ENCODE results near the gene RAX2.
A peak's percentile ranks its signal among the peaks of the same experiment; 100 is the strongest.
"Not testable (repeated sequence)": the region's sequence is repeated elsewhere in the genome, so short reads cannot be mapped to it uniquely, and the experiment has no call there.

The RAX2 gene

DNA sequence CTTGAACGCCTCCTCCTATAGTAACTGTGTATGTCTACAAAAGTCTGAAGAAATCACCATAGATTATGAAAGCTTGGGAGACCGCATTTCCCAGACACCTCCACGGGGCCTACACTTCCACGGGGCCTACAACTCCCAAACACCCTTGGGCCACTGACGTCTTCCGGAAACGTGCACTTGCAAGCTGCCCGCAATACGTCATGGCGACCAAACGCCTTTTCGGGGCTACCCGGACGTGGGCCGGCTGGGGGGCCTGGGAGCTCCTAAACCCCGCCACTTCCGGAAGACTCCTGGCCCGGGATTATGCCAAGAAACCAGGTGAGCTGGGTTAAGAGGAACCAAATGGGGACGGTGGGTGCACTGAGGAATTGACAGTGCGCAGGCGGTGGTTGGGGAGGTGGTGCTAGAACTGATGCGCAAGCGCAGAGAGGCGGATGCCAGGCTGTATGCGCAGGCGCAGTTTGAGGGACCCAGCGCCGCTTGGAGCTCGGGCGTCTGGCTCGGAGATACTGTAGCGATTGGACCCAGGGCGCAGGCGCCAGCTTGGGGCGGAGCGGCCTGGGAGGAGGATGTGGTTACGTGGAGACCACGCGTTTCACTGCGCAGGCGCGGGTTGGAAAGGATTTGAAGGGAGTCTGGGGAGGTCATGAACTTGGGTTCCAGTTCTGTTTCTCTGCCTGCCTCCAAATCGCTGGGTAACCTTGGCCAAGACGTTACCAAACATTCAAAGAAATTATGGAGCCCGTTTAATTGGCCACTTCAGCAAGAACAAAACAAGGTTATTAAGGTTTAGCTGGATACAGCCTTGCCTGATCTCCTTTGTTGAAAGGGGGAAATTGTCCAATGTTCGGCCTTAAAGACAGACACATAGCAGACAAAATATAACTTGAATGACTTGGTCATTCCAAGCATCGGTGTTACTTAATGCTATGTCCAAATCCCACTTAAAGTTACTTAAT lies 9.2 kb downstream of the RAX2 start, which contains the start of gene MRPL54:
Gene MRPL54 (plus strand): TSS at position 182 of the 959 bp plus-strand sequence. CDS start 19 bp downstream, at position 201.
- intact Hi-C loops (cut with DNase I) = no loop called here
- peak; percentile 97 to 100 (median 99) for DNase-seq

DNA sequence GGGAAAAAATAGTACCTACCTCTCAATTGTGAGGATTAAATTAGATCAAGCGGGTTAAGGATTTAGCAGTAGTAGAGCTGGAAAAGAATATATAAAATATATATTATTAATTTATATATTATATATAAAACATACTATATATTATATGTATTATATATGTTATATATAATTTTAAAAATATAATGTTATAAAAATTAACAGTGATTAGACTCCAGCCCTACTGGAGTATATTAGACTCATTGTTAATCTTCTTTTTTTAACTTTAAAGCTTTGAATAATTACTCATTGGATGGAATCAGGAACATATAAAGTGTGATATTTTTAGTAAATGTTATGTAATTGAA lies 9.9 kb downstream of the RAX2 start:
- DNase-seq = no peak
- intact Hi-C loops (cut with DNase I) = no loop called here

DNA sequence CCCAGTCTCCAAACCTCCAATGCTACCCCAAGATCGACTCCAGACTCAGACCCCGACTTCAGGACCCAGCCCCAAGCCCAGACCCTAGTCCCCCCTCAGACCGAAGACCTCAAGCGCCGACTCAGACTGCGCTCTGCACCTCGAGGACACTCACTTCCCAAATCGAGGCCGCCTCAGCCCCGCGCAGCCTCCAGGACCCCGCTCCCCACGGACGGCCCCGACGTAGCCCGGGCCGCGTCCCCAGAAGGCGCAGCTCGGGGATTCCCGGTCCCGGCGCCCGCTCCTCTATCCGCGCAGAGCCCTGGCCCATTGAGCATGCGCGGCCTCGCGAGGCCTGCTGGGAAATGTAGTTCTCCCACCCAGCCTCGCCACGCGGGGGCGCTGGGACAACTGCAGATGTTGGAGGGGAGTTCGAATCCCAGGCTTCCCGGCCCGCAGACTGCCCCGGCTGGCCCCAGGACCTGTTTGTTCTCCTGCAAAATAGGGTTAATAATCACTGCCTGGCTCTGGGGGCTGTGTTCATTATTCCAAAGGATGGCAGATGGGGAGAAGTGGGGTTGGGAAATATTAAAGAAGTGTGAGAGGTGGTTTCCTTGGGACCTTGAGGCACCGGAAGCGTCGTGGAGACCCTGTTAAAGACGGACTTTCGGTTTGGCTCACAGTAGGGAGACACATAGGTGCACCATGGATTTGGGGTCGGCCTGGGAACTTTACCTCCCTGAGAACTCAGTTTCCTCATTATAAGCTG lies 10.5 kb downstream of the RAX2 start, which contains the start of gene APBA3:
Gene APBA3 (minus strand): TSS at position 311 of the 748 bp plus-strand sequence. CDS start 1,428 bp downstream, outside the sequence.
- intact Hi-C loops (cut with DNase I) = no loop called here
- peak; percentile 85 to 98 (median 90) for DNase-seq

DNA sequence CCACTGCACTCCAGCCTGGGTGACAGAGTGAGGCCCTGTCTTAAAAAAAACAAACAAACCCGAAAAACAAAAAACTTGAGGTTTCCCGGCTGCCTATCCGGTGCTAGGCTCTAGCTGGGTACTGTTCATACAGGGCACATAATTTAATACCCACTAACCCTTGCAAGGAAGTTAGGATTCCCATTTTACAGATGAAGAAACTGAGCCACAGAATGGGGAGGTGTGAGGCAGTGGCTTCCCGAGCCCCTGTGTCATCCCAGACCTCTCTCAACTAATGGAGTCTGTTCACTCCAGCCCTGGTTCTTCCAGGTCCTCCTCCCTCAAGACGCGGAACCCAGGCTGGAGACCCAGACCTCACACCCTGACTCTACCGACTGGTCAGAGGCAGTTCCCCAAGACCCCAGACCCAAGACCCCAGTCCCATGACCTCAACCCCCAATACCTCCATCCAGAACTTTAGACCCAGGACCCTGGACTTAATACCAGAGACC lies 11.1 kb downstream of the RAX2 start:
- no peak for DNase-seq
- intact Hi-C loops (cut with DNase I) = no loop called here

DNA sequence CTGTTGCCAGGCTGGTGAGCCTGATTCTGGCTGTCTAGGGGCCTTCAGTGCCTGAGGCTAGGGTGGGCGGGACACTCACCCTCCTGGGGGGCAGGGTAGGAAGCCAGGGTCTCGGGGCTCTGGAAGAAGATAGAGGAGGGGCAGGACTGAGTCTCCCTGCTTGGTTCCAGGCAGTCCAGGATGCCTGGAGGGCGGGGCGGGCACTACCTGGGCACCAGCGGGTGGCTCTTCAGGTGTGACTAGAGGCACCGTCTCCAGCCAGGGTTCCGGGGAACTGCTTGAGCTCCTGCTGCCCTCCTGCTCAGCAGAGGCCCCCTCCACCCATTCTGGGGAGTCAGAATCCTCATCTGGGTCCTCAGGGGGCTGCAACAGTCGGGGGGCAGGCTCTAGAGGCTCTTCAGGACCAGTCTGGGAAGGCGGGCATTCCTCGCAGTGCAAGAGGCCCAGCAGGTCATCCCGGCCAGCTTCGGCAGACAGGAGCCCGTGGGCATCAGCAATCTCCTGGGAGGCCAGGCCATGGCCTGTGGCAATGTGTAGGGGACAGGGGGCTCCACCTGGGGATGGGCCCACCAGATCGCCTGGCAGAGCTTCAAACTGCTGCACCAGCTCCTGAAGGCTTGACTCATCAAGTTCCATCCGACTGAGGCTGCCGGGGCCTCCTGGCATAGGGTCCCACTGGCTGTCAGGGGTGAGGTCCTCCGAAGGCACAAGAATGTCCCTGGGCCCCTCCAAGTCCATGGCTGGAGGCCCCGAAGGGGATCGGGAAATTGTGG lies 12.4 kb downstream of the RAX2 start:
- intact Hi-C loops (cut with DNase I) = no loop called here
- DNase-seq = no peak

DNA sequence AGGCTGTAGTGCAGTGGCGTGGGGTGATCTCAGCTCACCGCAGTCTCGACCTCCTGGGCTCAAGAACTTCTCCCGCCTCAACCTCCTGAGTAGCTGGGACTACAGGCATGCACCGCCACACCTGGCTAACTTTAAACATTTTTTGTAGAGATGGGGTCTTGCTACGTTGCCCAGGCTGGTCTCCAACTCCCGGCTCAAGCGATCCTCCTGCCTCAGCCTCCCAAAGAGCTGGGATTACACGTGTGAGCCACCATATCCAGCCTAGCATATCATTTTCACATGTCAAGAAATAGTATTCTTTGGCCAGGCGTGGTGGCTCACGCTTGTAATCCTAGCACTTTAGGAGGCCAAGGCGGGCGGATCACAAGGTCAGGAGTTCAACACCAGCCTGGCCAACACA lies 13.7 kb downstream of the RAX2 start:
- DNase-seq; intact Hi-C loops (cut with DNase I): not testable (repeated sequence)

DNA sequence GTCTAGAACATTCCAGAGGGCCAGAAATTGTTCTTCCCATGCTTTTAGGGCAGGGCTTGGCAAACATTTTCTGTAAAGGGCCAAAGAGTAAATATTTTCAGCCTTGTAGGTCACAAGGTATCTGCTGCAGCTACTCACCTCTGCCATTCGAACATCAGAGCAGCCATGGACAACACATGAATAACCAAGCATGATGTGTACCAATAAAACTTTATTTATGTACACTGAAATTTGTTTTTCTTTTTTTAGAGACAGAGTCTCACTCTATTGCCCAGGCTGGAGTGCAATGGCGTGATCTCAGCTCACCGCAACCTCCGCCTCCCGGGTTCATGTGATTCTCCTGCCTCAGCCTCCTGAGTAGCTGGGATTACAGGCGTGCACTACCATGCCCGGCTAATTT lies 14.3 kb downstream of the RAX2 start:
- intact Hi-C loops (cut with DNase I); DNase-seq: not testable (repeated sequence)

DNA sequence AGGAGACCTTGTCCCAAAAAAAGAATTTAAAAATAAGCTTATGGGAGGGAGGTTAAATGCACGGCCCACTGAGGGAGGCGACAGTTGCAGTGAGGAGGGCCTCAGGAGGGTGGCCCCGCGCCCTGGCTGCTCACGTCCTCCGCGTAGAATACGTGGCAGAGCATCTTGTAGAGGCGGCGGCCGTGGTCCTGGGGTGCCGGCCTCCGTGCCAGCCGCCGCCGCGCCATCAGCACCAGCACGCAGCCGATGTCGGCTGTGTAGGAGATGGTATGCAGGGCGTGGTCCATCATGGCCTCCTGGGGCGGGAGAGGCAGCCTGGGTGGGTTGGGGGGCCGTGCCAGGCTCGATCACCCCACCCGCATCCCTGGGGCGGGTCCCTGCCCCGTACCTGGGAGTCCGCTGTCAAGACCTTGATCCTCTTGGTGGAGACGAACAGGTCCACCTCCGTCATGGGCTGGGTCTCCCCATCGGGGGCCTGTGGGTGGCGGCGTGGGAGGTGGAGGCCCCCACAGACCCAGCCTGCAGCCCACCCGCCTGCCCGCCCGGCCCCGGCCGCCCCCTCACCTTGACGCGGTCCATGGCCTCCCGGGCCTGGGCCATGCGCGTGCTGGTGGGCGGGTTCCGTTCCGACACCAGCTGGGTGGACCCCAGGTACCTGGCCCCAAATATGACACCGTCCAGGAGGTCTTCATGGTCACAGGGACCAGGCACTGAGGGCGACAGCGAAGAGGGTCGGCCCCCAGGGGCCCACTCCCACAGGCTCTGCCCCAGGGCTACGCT lies 18.2 kb downstream of the RAX2 start:
- intact Hi-C loops (cut with DNase I) = no loop called here
- no peak for DNase-seq

DNA sequence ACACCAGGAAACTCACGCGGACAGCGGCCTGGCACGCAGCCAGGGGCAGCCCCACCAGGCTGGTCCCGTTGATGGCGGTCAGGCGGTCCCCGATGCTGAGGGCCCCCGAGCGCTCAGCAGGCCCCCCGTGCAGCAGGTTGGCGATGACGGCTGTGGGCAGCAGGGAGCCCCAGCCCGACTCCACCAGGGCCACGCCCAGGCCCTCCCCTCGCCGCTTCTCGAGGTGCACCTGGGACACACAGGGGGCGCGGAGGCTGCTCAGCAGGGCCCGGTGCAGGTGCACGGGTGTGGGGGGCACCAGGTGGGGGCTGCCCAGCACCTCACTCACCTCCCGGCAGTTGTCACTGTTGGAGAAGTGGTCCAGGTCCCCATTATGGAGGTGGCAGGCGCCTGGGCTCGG lies 19.5 kb downstream of the RAX2 start:
- intact Hi-C loops (cut with DNase I) = no loop called here
- DNase-seq = no peak

DNA sequence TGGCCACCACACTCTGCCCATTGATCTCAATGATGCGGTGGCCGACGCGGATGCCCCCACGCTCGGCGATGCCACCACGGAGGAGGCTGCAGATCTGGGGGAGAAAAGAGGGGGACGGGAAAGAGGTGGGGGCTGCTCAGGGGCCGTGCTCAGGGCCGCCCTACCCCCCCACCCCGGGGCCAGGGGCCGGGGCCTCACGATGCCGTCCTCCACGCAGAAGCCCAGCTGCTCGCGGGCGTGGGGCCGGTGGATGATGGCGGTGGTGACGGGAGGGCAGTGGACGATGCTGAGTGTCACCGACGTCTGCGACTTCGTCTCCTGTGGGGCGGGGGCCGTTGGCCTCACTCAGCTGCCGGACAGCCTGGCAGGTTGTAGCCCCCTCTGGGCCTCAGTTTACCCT lies 20.8 kb downstream of the RAX2 start:
- DNase-seq = no peak
- intact Hi-C loops (cut with DNase I) = no loop called here

DNA sequence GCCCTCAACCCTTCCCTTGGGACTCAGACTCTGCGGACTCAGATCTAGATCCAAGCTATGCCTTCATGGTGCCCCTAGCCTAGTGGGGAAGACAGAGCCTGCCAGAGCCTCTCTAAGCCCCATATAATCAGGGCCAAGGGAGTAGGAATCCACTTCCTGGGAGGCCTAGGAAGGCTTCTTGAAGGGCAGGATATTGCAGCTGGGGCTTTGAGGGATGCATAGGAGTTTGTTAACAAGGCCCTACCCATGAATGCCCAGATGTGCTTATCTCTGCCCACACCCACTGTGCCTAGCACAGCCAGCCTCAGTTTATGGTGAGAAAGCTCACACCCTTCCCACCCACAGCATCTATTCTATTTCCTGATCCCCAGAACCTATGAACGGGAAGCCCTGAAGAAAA lies 21.8 kb downstream of the RAX2 start:
- intact Hi-C loops (cut with DNase I) = no loop called here

DNA sequence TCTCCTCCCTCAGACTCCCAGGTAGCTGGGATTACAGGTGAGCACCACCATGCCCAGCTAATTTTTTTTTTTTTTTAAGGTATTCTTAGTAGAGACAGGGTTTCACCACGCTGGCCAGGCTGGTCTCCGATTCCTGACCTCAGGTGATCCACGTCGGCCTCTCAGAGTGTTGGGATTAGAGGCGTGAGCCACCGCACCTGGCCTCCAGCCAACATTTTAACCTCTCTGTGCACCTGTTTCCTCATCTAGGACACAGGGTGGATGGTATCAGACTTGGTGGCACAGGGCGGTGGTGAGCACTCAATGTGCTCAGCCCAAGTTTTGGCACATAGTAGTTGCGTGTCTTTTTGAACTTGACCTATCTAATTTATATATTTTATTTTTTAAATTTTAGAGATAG lies 23.1 kb downstream of the RAX2 start:
- intact Hi-C loops (cut with DNase I) = no loop called here
- DNase-seq = no peak

More for the DNA sequence above, 21.8 kb downstream of the RAX2 start:
- DNase-seq = no peak

DNA sequence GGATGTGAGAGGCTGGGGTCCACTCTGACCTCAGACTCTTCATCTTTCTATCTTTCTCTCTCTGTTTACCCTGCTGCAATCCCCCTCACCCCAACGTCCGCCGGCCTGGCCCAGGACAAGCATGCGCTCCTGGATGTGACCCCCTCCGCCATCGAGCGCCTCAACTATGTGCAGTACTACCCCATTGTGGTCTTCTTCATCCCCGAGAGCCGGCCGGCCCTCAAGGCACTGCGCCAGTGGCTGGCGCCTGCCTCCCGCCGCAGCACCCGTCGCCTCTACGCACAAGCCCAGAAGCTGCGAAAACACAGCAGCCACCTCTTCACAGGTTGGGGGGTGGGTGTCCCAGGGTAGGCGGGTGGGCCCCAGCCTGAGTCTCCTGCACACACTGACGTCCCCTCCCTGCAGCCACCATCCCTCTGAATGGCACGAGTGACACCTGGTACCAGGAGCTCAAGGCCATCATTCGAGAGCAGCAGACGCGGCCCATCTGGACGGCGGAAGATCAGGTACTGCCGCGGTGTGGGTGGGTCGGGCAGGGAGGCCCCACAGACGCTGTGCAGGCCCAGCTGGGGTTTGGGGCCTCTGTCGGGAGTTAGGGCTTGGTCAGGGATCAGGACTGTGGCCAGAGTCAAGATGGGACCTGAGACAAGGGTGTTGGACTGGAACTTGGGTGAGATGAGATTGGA lies 25.5 kb downstream of the RAX2 start:
- DNase-seq = no peak
- intact Hi-C loops (cut with DNase I) = no loop called here

DNA sequence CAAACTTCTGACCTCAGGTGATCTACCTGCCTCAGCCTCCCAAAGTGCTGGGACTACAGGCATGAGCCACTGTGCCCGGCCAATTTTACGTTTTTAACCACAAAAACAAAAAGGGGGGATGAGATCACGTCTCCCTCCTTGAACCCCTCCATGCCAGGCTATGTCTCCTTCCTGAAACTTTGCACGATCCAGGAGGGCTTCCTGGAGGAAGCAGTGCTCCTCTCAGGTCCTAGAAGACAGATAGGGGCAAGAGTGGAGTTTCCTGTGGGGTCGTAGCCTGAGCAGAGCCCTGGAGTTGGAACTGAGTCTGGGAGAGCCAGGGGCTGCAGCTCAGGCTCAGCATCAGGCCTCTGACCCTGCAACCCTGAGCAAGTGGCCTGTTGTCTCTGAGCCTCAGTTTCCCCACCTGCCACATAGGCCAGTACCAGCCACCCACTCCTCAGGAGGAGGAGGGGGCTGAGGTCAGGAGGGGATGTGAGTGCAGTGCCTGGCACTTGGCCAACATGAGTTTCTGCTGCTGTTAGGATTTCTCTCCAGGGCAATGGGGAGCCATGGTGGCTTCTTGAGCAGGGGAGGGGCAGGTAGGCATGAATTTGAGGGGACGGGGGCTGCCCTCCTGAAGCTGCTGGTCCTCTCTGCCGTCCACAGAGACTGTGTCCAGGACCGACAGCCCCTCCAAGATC lies 26.5 kb downstream of the RAX2 start:
- intact Hi-C loops (cut with DNase I) = no loop called here

DNA sequence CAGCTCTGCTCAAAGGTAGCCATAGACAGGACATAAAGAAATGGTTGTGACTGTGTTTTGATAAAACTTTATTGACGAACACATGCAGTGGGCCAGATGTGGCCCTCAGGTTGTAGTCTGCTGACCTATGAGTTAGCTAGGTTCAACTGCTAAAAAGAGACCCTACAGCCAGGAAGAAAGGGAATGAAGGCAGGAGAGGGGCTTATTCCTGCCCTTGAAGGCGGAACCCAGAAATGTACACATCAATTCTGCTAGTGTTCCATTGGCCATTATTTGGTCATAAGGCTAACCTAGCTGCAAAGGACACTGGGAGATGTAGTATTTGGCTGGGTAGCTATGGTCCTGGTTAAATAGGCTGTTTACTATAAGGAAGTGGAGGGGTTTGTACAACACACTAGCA lies 28.5 kb downstream of the RAX2 start:
- DNase-seq = no peak
- intact Hi-C loops (cut with DNase I) = no loop called here

More for the DNA sequence above, 26.5 kb downstream of the RAX2 start:
- no peak for DNase-seq

DNA sequence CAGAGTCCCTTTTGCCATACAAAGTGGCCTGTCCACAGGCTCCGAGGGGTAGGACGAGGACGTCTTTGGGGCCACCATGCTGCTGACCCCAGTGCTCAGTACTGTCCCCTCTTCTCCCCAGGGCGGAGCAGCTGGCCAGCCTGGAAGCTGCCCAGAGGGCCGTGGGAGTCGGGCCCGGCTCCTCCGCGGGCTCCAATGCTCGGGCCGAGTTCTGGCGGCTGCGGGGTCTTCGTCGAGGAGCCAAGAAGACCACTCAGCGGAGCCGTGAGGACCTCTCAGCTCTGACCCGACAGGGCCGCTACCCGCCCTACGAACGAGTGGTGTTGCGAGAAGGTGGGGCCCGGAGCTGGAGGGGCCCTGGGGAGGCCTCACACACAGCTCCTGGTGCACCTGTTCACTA lies 31.6 kb downstream of the RAX2 start:
- intact Hi-C loops (cut with DNase I) = no loop called here
- no peak for DNase-seq

DNA sequence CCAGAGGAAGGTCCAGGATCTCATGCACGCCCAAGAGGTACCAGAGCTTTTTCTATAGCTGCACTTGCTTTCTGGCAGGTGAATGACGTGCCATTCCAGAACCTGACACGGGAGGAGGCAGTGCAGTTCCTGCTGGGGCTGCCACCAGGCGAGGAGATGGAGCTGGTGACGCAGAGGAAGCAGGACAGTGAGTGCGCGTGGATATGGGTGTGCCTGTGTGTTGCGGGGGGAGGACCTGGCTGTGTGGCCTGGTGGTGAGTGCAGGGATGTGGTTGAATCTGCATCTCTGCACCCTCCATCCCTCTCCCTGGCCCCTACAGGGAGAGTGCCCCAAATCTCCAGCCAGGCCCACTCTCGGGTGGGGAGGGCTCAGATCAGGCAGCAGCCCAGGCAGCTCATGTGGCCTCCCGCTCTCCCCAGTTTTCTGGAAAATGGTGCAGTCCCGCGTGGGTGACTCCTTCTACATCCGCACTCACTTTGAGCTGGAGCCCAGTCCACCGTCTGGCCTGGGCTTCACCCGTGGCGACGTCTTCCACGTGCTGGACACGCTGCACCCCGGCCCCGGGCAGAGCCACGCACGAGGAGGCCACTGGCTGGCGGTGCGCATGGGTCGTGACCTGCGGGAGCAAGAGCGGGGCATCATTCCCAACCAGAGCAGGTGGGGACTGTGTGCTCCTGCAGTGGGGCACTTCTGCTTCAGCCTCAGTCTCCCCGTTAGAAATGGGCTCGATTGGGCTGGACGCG lies 33.4 kb downstream of the RAX2 start:
- intact Hi-C loops (cut with DNase I) = no loop called here
- no peak for DNase-seq
